HS-5 (cell line): Measurements from ENCODE around the gene AANAT.

Experiments
- DNase-seq: peaks from one replicate; pipeline ENCODE4 v3.0.0-alpha.2; 2012; ENCODE audit warnings: low read depth

The AANAT gene

GRCh38 chr17:76467366-76467765, at the start of gene AANAT:
Gene AANAT, plus strand, starts transcription at chr17:76467603. Its CDS starts 1,144 bp downstream, at chr17:76468747.
- no peak for DNase-seq

GRCh38 chr17:76419576-76420260, 47.7 kb upstream of the AANAT start:
- DNase-seq, result no peak

- DNase-seq, result no peak
Observed at GRCh38 chr17:76420356-76421043, 46.9 kb upstream of the AANAT start.

- no peak for DNase-seq
Observed at GRCh38 chr17:76421044-76421407, 46.4 kb upstream of the AANAT start.

- DNase-seq, result no peak
Observed at GRCh38 chr17:76422406-76422805, 45.0 kb upstream of the AANAT start.

- no peak for DNase-seq
Observed at GRCh38 chr17:76422860-76423259, 44.5 kb upstream of the AANAT start.

- DNase-seq, result no peak
Observed at GRCh38 chr17:76426853-76427252, 40.5 kb upstream of the AANAT start.

GRCh38 chr17:76427501-76428231, 39.7 kb upstream of the AANAT start:
- no peak for DNase-seq

GRCh38 chr17:76428511-76428910, 38.9 kb upstream of the AANAT start:
- no peak for DNase-seq

GRCh38 chr17:76431509-76431908, 35.9 kb upstream of the AANAT start:
- no peak for DNase-seq

GRCh38 chr17:76432004-76432403, 35.4 kb upstream of the AANAT start:
- DNase-seq, result no peak

GRCh38 chr17:76432712-76433336, 34.6 kb upstream of the AANAT start:
- DNase-seq, result no peak

GRCh38 chr17:76433693-76434092, 33.7 kb upstream of the AANAT start:
- no peak for DNase-seq

- DNase-seq, result no peak
Observed at GRCh38 chr17:76434870-76435269, 32.5 kb upstream of the AANAT start.

- no peak for DNase-seq
Observed at GRCh38 chr17:76435751-76436150, 31.7 kb upstream of the AANAT start.

- no peak for DNase-seq
Observed at GRCh38 chr17:76437467-76438402, 29.7 kb upstream of the AANAT start.

GRCh38 chr17:76438906-76439305, 28.5 kb upstream of the AANAT start:
- no peak for DNase-seq

GRCh38 chr17:76439314-76439928, 28.0 kb upstream of the AANAT start:
- DNase-seq, result no peak

GRCh38 chr17:76440751-76441362, 26.5 kb upstream of the AANAT start:
- no peak for DNase-seq

GRCh38 chr17:76441686-76442340, 25.6 kb upstream of the AANAT start:
- DNase-seq, result no peak
